Common myeloid progenitor, CD34-positive (primary cell): Measurements from ENCODE around the gene TNP2.

Experiments
- CTCF ChIA-PET: fragments of 350-600 bp; sonication (Branson Sonifier 250); formaldehyde crosslinking; loops from one replicate; lab custom pipeline; 2021; ENCODE audit warnings: antibody characterized with exemption; lab: Charles Lee
- POLR2A ChIA-PET: fragments of 350-600 bp; sonication (Branson Sonifier 250); formaldehyde crosslinking; loops from one replicate; lab custom pipeline; 2021; ENCODE audit warnings: antibody characterized with exemption; lab: Charles Lee
- DNase-seq, 3 donors: peaks; one replicate each; pipeline versions ENCODE4 v3.0.0 to v3.0.0-alpha.2; 2013
- H3K27ac ChIP-seq, 2 experiments: 1 replicate in 1 of 2; 2 replicates in 1 of 2; pipeline ENCODE4 v1.7.0; 2013; ENCODE audit warnings: inconsistent platforms in 2 of 2, low read length in 2 of 2, mild to moderate bottlenecking in 2 of 2, low read depth in 1 of 2, moderate library complexity in 1 of 2; ENCODE audit not compliant: severe bottlenecking in 2 of 2, insufficient read depth in 1 of 2, poor library complexity in 1 of 2
- H3K27me3 ChIP-seq, 5 experiments: replicated peaks in 2 of 5; 1 replicate in 3 of 5; 2 replicates in 2 of 5; pipeline versions ENCODE4 v1.6.1 to v1.7.0; 2013; ENCODE audit warnings: low read length in 4 of 5, mild to moderate bottlenecking in 2 of 5, moderate library complexity in 2 of 5, inconsistent platforms in 1 of 5; ENCODE audit not compliant: insufficient read depth in 5 of 5, control insufficient read depth in 4 of 5
- H3K36me3 ChIP-seq, 4 experiments: 1 replicate in 2 of 4; 2 replicates in 2 of 4; pipeline versions ENCODE4 v1.6.1 to v1.7.0; 2013; ENCODE audit warnings: low read length in 3 of 4, control low read depth in 1 of 4, mild to moderate bottlenecking in 1 of 4; ENCODE audit not compliant: control insufficient read depth in 4 of 4, insufficient read depth in 4 of 4
- H3K4me1 ChIP-seq, 4 experiments: 1 replicate in 3 of 4; 2 replicates in 1 of 4; pipeline versions ENCODE4 v1.6.1 to v1.7.1; 2013; ENCODE audit warnings: low read length in 3 of 4, mild to moderate bottlenecking in 3 of 4, control low read depth in 1 of 4, inconsistent platforms in 1 of 4, moderate library complexity in 1 of 4; ENCODE audit not compliant: control insufficient read depth in 4 of 4, insufficient read depth in 4 of 4; ENCODE audit errors: control extremely low read depth in 1 of 4
- H3K4me3 ChIP-seq, 7 experiments: 1 replicate in 4 of 7; 2 replicates in 3 of 7; pipeline versions ENCODE4 v1.5.1 to v1.7.0; 2013; ENCODE audit warnings: mild to moderate bottlenecking in 7 of 7, low read length in 6 of 7, moderate library complexity in 6 of 7, inconsistent platforms in 2 of 7, low read depth in 2 of 7, control low read depth in 1 of 7; ENCODE audit not compliant: insufficient read depth in 4 of 7, control insufficient read depth in 1 of 7; ENCODE audit errors: extremely low read depth in 1 of 7
- H3K9me3 ChIP-seq, 5 experiments: 1 replicate in 4 of 5; 2 replicates in 1 of 5; pipeline versions ENCODE4 v1.6.1 to v1.7.1; 2013; ENCODE audit warnings: low read length in 4 of 5, mild to moderate bottlenecking in 2 of 5, inconsistent platforms in 1 of 5, low read depth in 1 of 5, moderate library complexity in 1 of 5; ENCODE audit not compliant: control insufficient read depth in 4 of 5, insufficient read depth in 2 of 5; ENCODE audit errors: control extremely low read depth in 1 of 5
- WGBS: methylation state at CpG from one replicate; pipeline ENCODE4 v1.1.5; 2013; ENCODE audit not compliant: insufficient coverage; 5-methylcytosine and 5-hydroxymethylcytosine counted together

The TNP2 gene

DNA sequence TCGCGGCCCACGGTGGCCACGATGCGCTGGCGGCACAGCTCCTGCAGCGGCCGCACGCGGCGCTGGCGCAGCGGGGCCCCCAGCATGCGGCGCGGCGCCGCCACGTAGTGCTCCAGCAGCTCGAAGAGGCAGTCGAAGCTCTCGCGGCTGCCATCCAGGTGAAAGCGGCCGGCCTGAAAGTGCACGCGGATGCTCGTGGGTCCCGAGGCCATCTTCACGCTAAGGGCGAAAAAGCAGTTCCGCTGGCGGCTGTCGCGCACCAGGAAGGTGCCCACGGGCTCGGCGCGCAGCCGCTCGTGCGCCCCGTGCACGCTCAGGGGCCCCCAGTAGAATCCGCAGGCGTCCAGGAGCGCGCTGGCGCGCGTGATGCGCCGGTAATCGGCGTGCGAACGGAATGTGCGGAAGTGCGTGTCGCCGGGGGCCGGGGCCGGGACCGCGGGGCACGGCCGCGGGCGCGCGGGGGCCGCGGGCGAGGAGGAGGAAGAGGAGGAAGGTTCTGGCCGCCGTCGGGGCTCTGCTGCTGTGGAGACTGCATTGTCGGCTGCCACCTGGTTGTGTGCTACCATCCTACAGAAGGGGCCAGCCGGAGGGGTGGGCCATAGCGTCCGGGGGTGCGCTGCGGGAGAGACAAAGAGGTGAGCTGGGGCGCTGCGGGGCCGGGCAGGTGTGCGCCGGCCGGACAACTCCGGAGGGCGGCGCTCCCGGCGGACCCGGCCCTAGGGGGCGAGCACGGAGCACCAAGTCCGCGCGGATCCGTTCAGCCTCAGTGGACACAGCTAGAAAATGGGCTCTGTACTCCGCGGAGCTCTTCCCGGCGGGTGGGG lies 14.0 kb downstream of the TNP2 start:
- POLR2A ChIA-PET: interaction anchor here (0.6 to 2.7 kb wide), 13 partner anchors 14 to 291 kb away, joined by 3 to 14 read pairs (median 4); no protein-coding TSS in a partner anchor

DNA sequence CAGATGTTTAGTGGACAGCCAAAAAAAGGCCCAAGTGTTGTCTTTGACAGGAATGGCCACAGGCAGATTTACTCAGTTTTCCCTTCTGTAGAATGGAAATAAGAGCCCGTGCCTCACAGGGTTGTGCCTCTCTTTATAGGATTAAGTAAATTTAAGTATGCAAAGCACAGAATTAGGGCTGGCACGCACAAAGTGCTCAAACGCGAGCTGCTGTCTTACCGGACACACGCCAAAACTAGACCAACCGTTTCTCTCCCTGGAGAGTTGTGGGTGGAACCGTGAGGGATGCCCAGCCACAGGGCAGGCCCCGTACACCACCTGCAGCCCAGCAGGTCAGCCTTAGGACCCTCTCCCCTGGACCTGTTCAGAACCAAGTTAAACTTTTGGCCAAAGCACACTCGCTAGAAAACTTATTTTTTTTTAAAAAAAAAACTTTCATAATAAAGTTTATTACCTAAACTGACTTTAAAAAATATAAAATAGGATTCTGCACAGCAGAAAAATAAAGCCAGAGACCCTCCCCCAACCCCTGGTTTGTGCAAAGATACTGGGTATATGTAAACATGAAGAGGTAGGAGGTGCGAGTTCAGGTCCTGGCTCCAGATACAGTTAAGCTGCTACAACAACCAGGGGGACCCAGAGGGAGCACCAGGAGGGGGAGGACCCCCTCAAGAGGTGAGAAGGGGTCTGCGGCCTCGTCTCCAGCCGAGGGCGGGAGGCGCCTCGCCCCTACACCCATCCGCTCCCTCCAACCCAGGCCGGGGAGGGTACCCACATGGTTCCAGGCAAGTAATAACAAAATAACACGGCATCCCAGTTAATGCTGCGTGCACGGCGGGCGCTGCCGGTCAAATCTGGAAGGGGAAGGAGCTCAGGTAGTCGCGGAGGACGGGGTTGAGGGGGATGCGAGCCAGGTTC lies 14.9 kb downstream of the TNP2 start:
- Histone ChIP-seq H3K4me1 (peaks cover 4 to 61% (median 50%) of the 10 kb centered on the region in 4 experiments), H3K9me3 (no peaks in the 10 kb centered on the region), H3K4me3 (peak overlapping the region in 3 of 7 experiments; percentile 79 to 92 (median 91)), H3K27me3 (no peaks in the 10 kb centered on the region), H3K36me3 (peaks cover 0 to 22% (median 0%) of the 10 kb centered on the region in 4 experiments), H3K27ac (peak overlapping the region in 1 of 2 experiments; percentile 75)
- POLR2A ChIA-PET: interaction anchor here (0.6 to 2.1 kb wide), 4 partner anchors 21 to 95 kb away, joined by 4 to 11 read pairs (median 7); no protein-coding TSS in a partner anchor
- 67% methylated on average over 22 of the region's 29 CpGs for WGBS
- no peak for DNase-seq
- CTCF ChIA-PET: interaction anchor here (0.7 to 8.1 kb wide), 12 partner anchors 8 to 288 kb away, joined by 3 to 80 read pairs (median 4); no protein-coding TSS in a partner anchor

More for the DNA sequence above, 14.0 kb downstream of the TNP2 start:
- Histone ChIP-seq H3K4me3 (peak overlapping the region; percentile 43 to 92 (median 84)), H3K4me1 (peaks cover 5 to 62% (median 53%) of the 10 kb centered on the region in 4 experiments), H3K36me3 (peaks cover 0 to 22% (median 0%) of the 10 kb centered on the region in 4 experiments), H3K27ac (peak overlapping the region in 1 of 2 experiments; percentile 75), H3K9me3 (no peaks in the 10 kb centered on the region), H3K27me3 (no peaks in the 10 kb centered on the region)
- CTCF ChIA-PET: interaction anchor here (0.7 to 8.1 kb wide), 20 partner anchors 9 to 300 kb away, joined by 3 to 80 read pairs (median 6); partner anchors contain the start of gene TNP2
- DNase-seq: peak; percentile 54 to 88 (median 78)
- 2% methylated on average over 75 of the region's 105 CpGs for WGBS

DNA sequence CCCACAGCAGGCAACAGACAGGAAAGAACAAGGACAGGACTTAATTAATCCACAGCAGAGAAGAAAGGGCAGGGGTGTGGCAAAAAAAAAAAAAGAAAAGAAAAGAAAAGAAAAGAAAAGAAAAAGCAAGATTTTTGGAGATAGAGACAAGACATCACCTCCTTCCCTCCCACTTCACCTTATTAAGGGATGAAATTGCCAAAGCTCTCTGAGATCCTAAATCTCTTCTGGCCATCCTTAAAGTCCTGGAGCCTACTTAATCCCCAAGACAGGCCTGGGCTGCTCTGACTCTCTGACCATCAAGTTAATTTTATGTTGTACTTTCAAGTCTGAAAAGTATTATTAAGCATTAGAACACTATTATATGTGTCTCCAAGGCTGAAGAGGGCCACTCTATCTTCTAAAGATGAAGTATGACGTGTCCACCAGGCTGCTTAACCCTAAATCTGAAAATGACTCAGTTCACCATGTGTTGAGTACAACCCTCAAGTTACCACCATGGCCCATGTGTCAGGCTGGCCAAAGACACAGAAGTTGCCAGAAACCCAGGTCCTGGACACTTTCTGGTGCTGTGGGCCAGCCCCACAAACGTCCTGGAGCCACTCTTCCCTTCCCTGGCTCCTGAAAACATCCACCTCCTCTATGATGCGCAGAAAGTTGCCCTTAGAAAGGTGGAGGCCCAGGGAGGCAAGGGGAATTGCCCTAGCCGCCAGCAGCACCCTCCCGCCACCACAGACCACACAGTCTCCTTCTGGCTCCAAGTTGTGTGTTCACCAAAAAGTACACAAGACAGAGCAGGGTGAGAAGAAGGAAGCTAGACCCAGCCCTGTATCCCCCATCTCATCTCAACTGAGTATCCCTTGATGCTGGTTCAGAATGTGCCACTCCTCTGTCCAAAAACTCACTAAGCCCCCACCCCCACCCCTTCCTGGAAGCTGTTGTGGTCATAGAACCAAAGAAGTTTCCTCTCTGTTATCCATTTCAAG lies 15.8 kb downstream of the TNP2 start:
- H3K9me3 ChIP-seq: no peaks in the 10 kb centered on the region
- H3K36me3 ChIP-seq: peaks cover 0 to 22% (median 0%) of the 10 kb centered on the region in 4 experiments
- H3K27ac ChIP-seq: peak overlapping the region in 1 of 2 experiments; percentile 75
- peak in 2 of 3 donors; percentile 69 to 74 for DNase-seq
- ChIA-PET CTCF (interaction anchor here (0.7 to 8.1 kb wide), 6 partner anchors 15 to 287 kb away, joined by 3 to 80 read pairs (median 4); no protein-coding TSS in a partner anchor), POLR2A (interaction anchor here (0.6 kb wide), 1 partner anchor 58 kb away, joined by 6 read pairs; no protein-coding TSS in a partner anchor)
- WGBS: 100% methylated on average over 1 of the region's 5 CpGs
- peaks cover 0 to 52% (median 41%) of the 10 kb centered on the region in 4 experiments for H3K4me1 ChIP-seq
- H3K27me3 ChIP-seq: no peaks in the 10 kb centered on the region
- H3K4me3 ChIP-seq: peak overlapping the region in 1 of 7 experiments; percentile 79

DNA sequence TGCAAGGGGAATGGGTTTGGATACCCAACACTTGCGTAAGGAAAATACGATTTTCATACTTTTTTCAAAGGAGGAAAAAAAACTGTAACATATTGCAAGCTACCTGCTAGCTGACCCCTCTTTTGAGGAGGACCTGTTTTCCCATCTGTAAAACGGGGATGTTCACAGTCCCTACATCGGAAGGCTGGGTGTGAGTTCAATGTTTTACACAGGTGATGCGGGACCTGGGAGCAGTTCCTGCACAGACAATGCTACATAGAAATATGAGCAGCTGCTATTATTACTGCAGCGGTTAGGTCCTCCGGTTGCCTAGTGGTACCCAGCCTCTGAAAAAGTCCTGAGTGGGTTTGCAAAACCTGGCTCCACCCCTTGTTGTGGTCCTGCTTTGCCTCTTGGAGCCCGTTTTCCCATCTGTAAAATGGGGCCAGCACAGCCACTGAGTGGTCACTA lies 16.6 kb downstream of the TNP2 start:
- peaks cover 0 to 22% (median 0%) of the 10 kb centered on the region in 4 experiments for H3K36me3 ChIP-seq
- ChIA-PET CTCF (interaction anchor here (0.9 to 8.1 kb wide), 5 partner anchors 12 to 286 kb away, joined by 3 to 80 read pairs (median 4); no protein-coding TSS in a partner anchor), POLR2A (interaction anchor here (1.2 kb wide), 1 partner anchor 302 kb away, joined by 3 read pairs; no protein-coding TSS in a partner anchor)
- DNase-seq: no peak
- H3K4me1 ChIP-seq: peaks cover 0 to 52% (median 34%) of the 10 kb centered on the region in 4 experiments
- WGBS: 96% methylated on average over 8 of the region's 8 CpGs
- peak overlapping the region in 1 of 7 experiments; percentile 17 for H3K4me3 ChIP-seq
- no peaks in the 10 kb centered on the region for H3K9me3 ChIP-seq
- H3K27me3 ChIP-seq: no peaks in the 10 kb centered on the region
- no peak overlapping the region for H3K27ac ChIP-seq

DNA sequence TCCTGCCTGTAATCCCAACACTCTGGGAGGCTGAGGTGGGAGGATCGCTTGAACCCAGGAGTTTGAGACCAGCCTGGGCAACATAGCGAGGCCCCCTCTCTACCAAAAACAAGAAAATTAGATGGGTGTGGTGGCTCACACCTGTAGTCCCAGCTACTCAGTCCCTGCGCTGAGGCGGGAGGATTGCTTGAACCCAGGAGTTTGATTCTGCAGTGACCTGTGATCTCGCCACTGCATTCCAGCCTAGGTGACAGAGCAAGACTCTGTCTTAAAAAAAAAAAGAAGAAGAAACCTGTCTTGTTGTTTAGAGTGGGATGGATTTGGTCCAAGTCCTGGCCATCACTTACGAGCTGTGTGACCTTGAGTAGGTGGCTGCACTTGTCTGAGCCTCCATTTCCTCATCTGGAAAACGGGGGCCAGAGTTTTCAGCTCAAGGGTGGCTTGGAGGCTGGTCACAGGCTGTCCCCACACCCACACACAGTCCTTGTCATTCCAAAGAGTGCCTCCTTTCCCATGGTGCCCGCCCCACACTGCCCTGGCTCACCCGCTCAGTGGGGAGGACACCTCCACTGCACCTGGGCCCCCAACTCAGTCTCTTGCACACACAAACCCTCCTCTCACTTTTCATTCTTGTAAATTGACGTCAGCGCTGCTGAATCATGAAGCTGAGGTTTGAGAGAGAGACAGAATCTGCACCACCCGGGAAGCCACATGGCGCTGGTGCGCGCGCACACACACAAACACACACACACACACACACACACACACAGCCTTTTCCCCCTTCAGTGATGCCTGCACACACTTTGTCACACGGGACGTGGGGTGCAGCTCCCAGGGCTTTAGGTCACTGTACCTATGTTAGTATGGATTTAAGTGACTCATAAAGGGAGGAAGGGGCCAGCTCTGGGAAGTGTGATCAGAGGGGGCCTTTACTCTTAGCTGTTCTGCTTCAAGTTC lies 17.3 kb downstream of the TNP2 start:
- H3K4me3 ChIP-seq: peak overlapping the region in 1 of 7 experiments; percentile 14
- CTCF ChIA-PET: interaction anchor here (0.9 to 8.1 kb wide), 5 partner anchors 11 to 286 kb away, joined by 3 to 80 read pairs (median 4); no protein-coding TSS in a partner anchor
- H3K27ac ChIP-seq: no peak overlapping the region
- H3K27me3 ChIP-seq: no peaks in the 10 kb centered on the region
- POLR2A ChIA-PET: interaction anchor here (1.2 kb wide), 1 partner anchor 302 kb away, joined by 3 read pairs; no protein-coding TSS in a partner anchor
- DNase-seq: peak in 2 of 3 donors; percentile 69 to 79
- H3K4me1 ChIP-seq: peaks cover 0 to 45% (median 27%) of the 10 kb centered on the region in 4 experiments
- WGBS: 86% methylated on average over 4 of the region's 18 CpGs
- H3K36me3 ChIP-seq: peaks cover 0 to 22% (median 0%) of the 10 kb centered on the region in 4 experiments
- H3K9me3 ChIP-seq: no peaks in the 10 kb centered on the region
